Nephron progenitor cell (in vitro differentiated cells): ENCODE results near the gene ZEB2.
A peak's percentile ranks its signal among the peaks of the same experiment; 100 is the strongest.
"Not testable (repeated sequence)": the region's sequence is repeated elsewhere in the genome, so short reads cannot be mapped to it uniquely, and the experiment has no call there.

ENCODE experiments used
- DNase-seq: peaks from one replicate; pipeline ENCODE4 v3.0.0; 2021
- H3K27ac Mint-ChIP-seq: 2 replicates; pipeline ENCODE4 v1.8.0; 2021; ENCODE audit warnings: mild to moderate bottlenecking, moderate library complexity, mixed read lengths
- H3K27me3 Mint-ChIP-seq: 2 replicates; pipeline ENCODE4 v1.8.0; 2021; ENCODE audit warnings: mild to moderate bottlenecking, low read depth, mixed read lengths; ENCODE audit not compliant: poor library complexity
- H3K36me3 Mint-ChIP-seq: 2 replicates; pipeline ENCODE4 v1.8.0; 2021; ENCODE audit warnings: low read depth, mixed read lengths
- H3K4me1 Mint-ChIP-seq: 2 replicates; pipeline ENCODE4 v1.8.0; 2021; ENCODE audit warnings: mixed read lengths
- H3K4me3 Mint-ChIP-seq: 2 replicates; pipeline ENCODE4 v1.8.0; 2021; ENCODE audit warnings: mild to moderate bottlenecking, moderate library complexity, mixed read lengths
- H3K9me3 Mint-ChIP-seq: 2 replicates; pipeline ENCODE4 v1.8.0; 2021; ENCODE audit warnings: mild to moderate bottlenecking, moderate library complexity, mixed read lengths
- CTCF ChIP-seq: fragments of 200-600 bp; sonication (generic); IDR thresholded peaks from 2 replicates; pipeline ENCODE4 v1.5.0; 2021; ENCODE audit warnings: antibody characterized with exemption

Gene ZEB2

GRCh38 chr2:144372410-144373080 lies 147.4 kb downstream of the ZEB2 start:
- Mint-ChIP-seq H3K4me1 (peaks cover 51% of the 10 kb centered on the region), H3K27me3 (no peaks in the 10 kb centered on the region), H3K36me3 (no peaks in the 10 kb centered on the region), H3K27ac (no peak overlapping the region), H3K4me3 (no peak overlapping the region), H3K9me3 (no peaks in the 10 kb centered on the region)
- no peak for TF ChIP-seq CTCF
- DNase-seq: no peak

GRCh38 chr2:144370937-144371584 lies 148.9 kb downstream of the ZEB2 start:
- Mint-ChIP-seq H3K9me3 (no peaks in the 10 kb centered on the region), H3K4me3 (no peak overlapping the region), H3K27ac (no peak overlapping the region), H3K27me3 (no peaks in the 10 kb centered on the region), H3K4me1 (peaks cover 46% of the 10 kb centered on the region), H3K36me3 (no peaks in the 10 kb centered on the region)
- DNase-seq: no peak
- TF ChIP-seq CTCF: no peak

- no peak for DNase-seq
- no peaks in the 10 kb centered on the region for H3K27me3 Mint-ChIP-seq
- no peak for TF ChIP-seq CTCF
- H3K4me3 Mint-ChIP-seq: no peak overlapping the region
- H3K36me3 Mint-ChIP-seq: no peaks in the 10 kb centered on the region
- H3K4me1 Mint-ChIP-seq: peaks cover 53% of the 10 kb centered on the region
- H3K27ac Mint-ChIP-seq: no peak overlapping the region
- H3K9me3 Mint-ChIP-seq: no peaks in the 10 kb centered on the region
Observed at GRCh38 chr2:144369416-144369815, 150.5 kb downstream of the ZEB2 start.

- Mint-ChIP-seq H3K4me3 (no peak overlapping the region), H3K36me3 (no peaks in the 10 kb centered on the region), H3K27ac (no peak overlapping the region), H3K27me3 (peaks cover 8% of the 10 kb centered on the region), H3K4me1 (peaks cover 31% of the 10 kb centered on the region), H3K9me3 (no peaks in the 10 kb centered on the region)
- TF ChIP-seq CTCF: no peak
- DNase-seq: no peak
Observed at GRCh38 chr2:144366825-144367429, 153.0 kb downstream of the ZEB2 start.

GRCh38 chr2:144364944-144365738 lies 154.8 kb downstream of the ZEB2 start:
- no peaks in the 10 kb centered on the region for H3K36me3 Mint-ChIP-seq
- peaks cover 8% of the 10 kb centered on the region for H3K27me3 Mint-ChIP-seq
- no peak overlapping the region for H3K4me3 Mint-ChIP-seq
- no peak for DNase-seq
- no peak overlapping the region for H3K27ac Mint-ChIP-seq
- no peaks in the 10 kb centered on the region for H3K9me3 Mint-ChIP-seq
- no peak for TF ChIP-seq CTCF
- peaks cover 15% of the 10 kb centered on the region for H3K4me1 Mint-ChIP-seq

GRCh38 chr2:144364247-144364646 lies 155.7 kb downstream of the ZEB2 start:
- peaks cover 12% of the 10 kb centered on the region for H3K4me1 Mint-ChIP-seq
- not testable (repeated sequence) for H3K36me3 Mint-ChIP-seq, H3K4me3 Mint-ChIP-seq, DNase-seq, H3K27me3 Mint-ChIP-seq, H3K9me3 Mint-ChIP-seq
- H3K27ac Mint-ChIP-seq: peak overlapping the region; percentile 33
